ENCODE measurements around the gene PDE8B. TPM values are rescaled to one million over a fixed set of nuclear protein-coding genes. Genes with fewer than 3 reads are reported as not detected.

The PDE8B gene, protein sequence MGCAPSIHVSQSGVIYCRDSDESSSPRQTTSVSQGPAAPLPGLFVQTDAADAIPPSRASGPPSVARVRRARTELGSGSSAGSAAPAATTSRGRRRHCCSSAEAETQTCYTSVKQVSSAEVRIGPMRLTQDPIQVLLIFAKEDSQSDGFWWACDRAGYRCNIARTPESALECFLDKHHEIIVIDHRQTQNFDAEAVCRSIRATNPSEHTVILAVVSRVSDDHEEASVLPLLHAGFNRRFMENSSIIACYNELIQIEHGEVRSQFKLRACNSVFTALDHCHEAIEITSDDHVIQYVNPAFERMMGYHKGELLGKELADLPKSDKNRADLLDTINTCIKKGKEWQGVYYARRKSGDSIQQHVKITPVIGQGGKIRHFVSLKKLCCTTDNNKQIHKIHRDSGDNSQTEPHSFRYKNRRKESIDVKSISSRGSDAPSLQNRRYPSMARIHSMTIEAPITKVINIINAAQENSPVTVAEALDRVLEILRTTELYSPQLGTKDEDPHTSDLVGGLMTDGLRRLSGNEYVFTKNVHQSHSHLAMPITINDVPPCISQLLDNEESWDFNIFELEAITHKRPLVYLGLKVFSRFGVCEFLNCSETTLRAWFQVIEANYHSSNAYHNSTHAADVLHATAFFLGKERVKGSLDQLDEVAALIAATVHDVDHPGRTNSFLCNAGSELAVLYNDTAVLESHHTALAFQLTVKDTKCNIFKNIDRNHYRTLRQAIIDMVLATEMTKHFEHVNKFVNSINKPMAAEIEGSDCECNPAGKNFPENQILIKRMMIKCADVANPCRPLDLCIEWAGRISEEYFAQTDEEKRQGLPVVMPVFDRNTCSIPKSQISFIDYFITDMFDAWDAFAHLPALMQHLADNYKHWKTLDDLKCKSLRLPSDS
- total RNA-seq, result under 0.01 and 0.11 TPM in 2 replicates

DNA sequence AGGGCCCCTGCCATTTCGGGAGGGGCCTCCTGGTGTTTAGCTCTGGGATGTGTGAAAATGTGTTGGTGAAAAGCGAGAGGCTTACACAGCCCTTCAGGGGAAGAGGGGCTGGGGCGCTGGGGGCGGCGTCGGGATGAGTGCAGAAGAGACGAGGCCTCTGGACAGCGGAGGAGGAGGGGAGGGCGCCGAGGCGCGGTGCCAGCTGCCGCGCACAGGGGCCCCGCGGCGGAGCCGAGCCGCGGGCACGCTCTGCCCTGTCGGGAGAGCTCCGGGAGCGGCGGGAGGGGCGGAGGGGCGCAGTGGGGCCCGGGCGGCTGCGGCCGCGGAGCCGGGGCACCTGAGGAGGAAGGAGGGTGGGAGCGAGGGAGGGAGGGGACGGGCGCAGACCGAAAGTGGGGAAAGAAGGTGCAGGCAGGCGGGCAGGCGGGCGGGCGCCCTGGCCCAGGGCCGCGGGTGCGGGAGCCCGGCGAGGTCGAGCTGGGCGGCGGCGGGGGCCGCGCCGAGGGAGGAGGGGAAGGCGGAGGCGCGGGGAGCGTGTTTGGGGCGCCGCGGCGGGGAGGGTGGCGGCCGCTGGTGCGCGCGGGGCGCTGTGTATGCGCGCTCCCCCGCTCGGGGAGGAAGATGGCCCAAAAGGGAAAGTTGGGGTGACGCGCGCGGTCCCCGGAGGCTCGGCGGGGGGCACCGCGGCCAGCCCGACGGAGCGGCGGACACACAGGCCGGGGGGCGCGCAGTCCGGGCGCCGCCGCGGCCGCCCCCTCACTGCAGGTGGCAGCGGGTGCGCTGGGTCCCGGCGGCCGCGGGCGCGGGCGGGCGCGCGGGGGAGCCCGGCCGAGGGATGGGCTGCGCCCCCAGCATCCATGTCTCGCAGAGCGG lies at the start of gene PDE8B:
Gene PDE8B, plus strand, starts transcription at position 590 of the 873 bp plus-strand sequence. Its CDS starts 246 bp downstream, at position 836.

Other genes with a start within 250 kb of the PDE8B start
- gene AGGF1, start 180.3 kb upstream of the PDE8B start, total RNA-seq, result 19.5 and 24.3 TPM in 2 replicates
- 0.95 and 1.6 TPM in 2 replicates for gene ZBED3, start 123.4 kb upstream of the PDE8B start, total RNA-seq

Data from dermis lymphatic vessel endothelial cell (primary cell).